AG04450 (cell line): Measurements from ENCODE around the gene NADSYN1. TPM values are rescaled to one million over a fixed set of nuclear protein-coding genes. Genes with fewer than 3 reads are reported as not detected.

Experiments used
- CTCF ChIA-PET: fragments of 300-600, 350-600 bp; formaldehyde crosslinking; extraction: SDS; loops from one replicate; lab custom pipeline; 2022; ENCODE audit warnings: antibody characterized with exemption, inconsistent platforms; lab: Charles Lee
- POLR2A ChIA-PET: fragments of 350-600 bp; formaldehyde crosslinking; extraction: SDS; loops from one replicate; lab custom pipeline; 2021; ENCODE audit warnings: antibody characterized with exemption, inconsistent platforms; lab: Yijun Ruan, JAX
- DNase-seq: peaks from one replicate; pipeline ENCODE4 v3.0.0-alpha.2; 2011; ENCODE audit warnings: low read depth, low spot score
- H3K27ac ChIP-seq: one replicate; pipeline ENCODE4 v1.5.1; 2012; ENCODE audit warnings: low read depth, low read length, control low read depth
- H3K27me3 ChIP-seq: one replicate; pipeline ENCODE4 v1.6.0; 2012; ENCODE audit warnings: low read length; ENCODE audit not compliant: control insufficient read depth, insufficient read depth
- H3K4me3 ChIP-seq: 2 replicates; pipeline ENCODE4 v1.5.1; 2011; ENCODE audit warnings: mild to moderate bottlenecking, low read depth, low read length, control low read depth
- H3K9me3 ChIP-seq: 2 replicates; pipeline ENCODE4 v1.5.1; 2012; ENCODE audit warnings: low read length; ENCODE audit not compliant: control insufficient read depth, insufficient read depth
- CTCF ChIP-seq: IDR thresholded peaks from 2 replicates; pipeline ENCODE4 v1.5.1; 2011; ENCODE audit warnings: low read depth, low read length, control low read depth, inconsistent platforms
- polyA plus RNA-seq: library from polyadenylated mRNA; depleted of rRNA; stranded (reverse); fragments of >200 nt; gene quantifications from 2 replicates; pipeline ENCODE4 v1.2.3, GENCODE V29; 2011

Gene NADSYN1
- polyA plus RNA-seq, 1 experiment = 39.0 TPM

GRCh38 chr11:71429701-71430100 is 23.3 kb upstream of the NADSYN1 start:
- H3K4me3 ChIP-seq = no peak overlapping the region
- no peak for DNase-seq
- ChIA-PET CTCF (no interaction called here), POLR2A (no interaction called here)
- H3K27me3 ChIP-seq = peaks cover 2% of the 10 kb centered on the region
- H3K27ac ChIP-seq = no peak overlapping the region
- TF ChIP-seq CTCF = no peak
- no peaks in the 10 kb centered on the region for H3K9me3 ChIP-seq

- Histone ChIP-seq H3K9me3 (no peaks in the 10 kb centered on the region; the same call in 1 of the 2 replicates), H3K27me3 (peaks cover 2% of the 10 kb centered on the region), H3K27ac (no peak overlapping the region), H3K4me3 (no peak overlapping the region)
- no peak for DNase-seq
- POLR2A ChIA-PET = no interaction called here
- no peak for TF ChIP-seq CTCF
- CTCF ChIA-PET = no interaction called here
These were observed 22.8 kb upstream of the NADSYN1 start for GRCh38 chr11:71430166-71430565.

GRCh38 chr11:71431271-71431670 is 21.7 kb upstream of the NADSYN1 start:
- H3K27ac ChIP-seq = no peak overlapping the region
- no peak for TF ChIP-seq CTCF
- POLR2A ChIA-PET = interaction anchor here (0.6 kb wide), 1 partner anchor 14 kb away, joined by 4 read pairs; no protein-coding TSS in a partner anchor

GRCh38 chr11:71432761-71433647 is 20.0 kb upstream of the NADSYN1 start:
- Histone ChIP-seq H3K4me3 (no peak overlapping the region), H3K9me3 (no peaks in the 10 kb centered on the region; the same call in 1 of the 2 replicates), H3K27ac (no peak overlapping the region), H3K27me3 (peaks cover 2% of the 10 kb centered on the region)
- DNase-seq = no peak
- TF ChIP-seq CTCF = no peak
- CTCF ChIA-PET = no interaction called here
- POLR2A ChIA-PET = interaction anchor here (1.1 kb wide), 1 partner anchor 16 kb away, joined by 3 read pairs; no protein-coding TSS in a partner anchor

More at GRCh38 chr11:71431271-71431670, 21.7 kb upstream of the NADSYN1 start:
- no peak for DNase-seq
- H3K27me3 ChIP-seq = peaks cover 2% of the 10 kb centered on the region
- no peaks in the 10 kb centered on the region; the same call in 1 of the 2 replicates for H3K9me3 ChIP-seq
- no peak overlapping the region for H3K4me3 ChIP-seq
- CTCF ChIA-PET = no interaction called here
